Activated T-helper 2 cell treated with anti-CD3 and anti-CD28 coated beads, Interferon-gamma antibody, Interleukin-2, Interleukin-4, amounts not matched to agents 10 μg/mL and 5 μg/mL and 100 μg/mL, durations not matched to agents 14 hours and 24 hours and 36 hours (primary cell): ENCODE measurements around the gene COL11A1. TPM values are rescaled to one million over a fixed set of nuclear protein-coding genes. Genes with fewer than 3 reads are reported as not detected.
"Not testable (repeated sequence)": the region's sequence is repeated elsewhere in the genome, so short reads cannot be mapped to it uniquely, and the experiment has no call there.

Source experiments
- DNase-seq: peaks from one replicate; pipeline ENCODE4 v3.0.0; 2021; ENCODE audit warnings: low spot score
- H3K27ac Mint-ChIP-seq: one replicate; pipeline ENCODE4 v1.8.0; 2021; ENCODE audit warnings: mixed read lengths
- H3K27me3 Mint-ChIP-seq: one replicate; pipeline ENCODE4 v1.8.0; 2021; ENCODE audit warnings: low read depth, mixed read lengths
- H3K36me3 Mint-ChIP-seq: one replicate; pipeline ENCODE4 v1.8.0; 2021; ENCODE audit warnings: low read depth, mixed read lengths
- H3K4me1 Mint-ChIP-seq: one replicate; pipeline ENCODE4 v1.8.0; 2021; ENCODE audit warnings: low read depth, mixed read lengths
- H3K4me3 Mint-ChIP-seq: one replicate; pipeline ENCODE4 v1.8.0; 2021; ENCODE audit warnings: low read depth, mild to moderate bottlenecking, moderate library complexity, mixed read lengths
- H3K9me3 Mint-ChIP-seq: one replicate; pipeline ENCODE4 v1.8.0; 2021; ENCODE audit warnings: mixed read lengths
- intact Hi-C: fragments of 100-400 bp; cut with micrococcal nuclease; formaldehyde crosslinking; loops from one replicate; pipeline ENCODE4 v1.15.1; 2023
- total RNA-seq: library from RNA; stranded (reverse); gene quantifications from 2 replicates; pipeline ENCODE4 v1.2.3, GENCODE V29; 2022

The COL11A1 gene
- total RNA-seq, 1 donor from 2014 or later: not detected

DNA sequence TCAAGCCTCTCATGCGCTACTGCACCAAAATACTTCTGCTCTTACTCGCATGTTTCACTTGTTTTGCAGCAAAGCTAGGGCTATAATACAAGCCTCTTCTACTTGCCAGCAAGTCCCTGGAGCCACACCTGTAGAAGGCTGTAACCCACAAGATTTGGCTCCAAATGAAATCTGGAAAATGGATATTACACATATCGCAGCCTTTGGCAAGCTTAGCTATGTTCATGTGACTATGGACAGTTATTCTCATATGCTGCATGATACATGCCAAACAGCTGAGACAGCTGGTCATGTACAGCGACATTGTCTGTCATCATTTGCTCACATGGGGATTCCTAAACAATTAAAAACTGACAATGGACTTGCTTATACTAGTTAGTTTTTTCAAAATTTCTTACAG is 270.3 kb downstream of the COL11A1 start:
- H3K36me3 Mint-ChIP-seq: no peaks in the 10 kb centered on the region
- intact Hi-C loops: no loop called here
- no peak for DNase-seq
- no peaks in the 10 kb centered on the region for H3K27me3 Mint-ChIP-seq
- no peak overlapping the region for H3K27ac Mint-ChIP-seq
- peaks cover 4% of the 10 kb centered on the region for H3K9me3 Mint-ChIP-seq
- H3K4me3 Mint-ChIP-seq: no peak overlapping the region
- H3K4me1 Mint-ChIP-seq: no peaks in the 10 kb centered on the region

DNA sequence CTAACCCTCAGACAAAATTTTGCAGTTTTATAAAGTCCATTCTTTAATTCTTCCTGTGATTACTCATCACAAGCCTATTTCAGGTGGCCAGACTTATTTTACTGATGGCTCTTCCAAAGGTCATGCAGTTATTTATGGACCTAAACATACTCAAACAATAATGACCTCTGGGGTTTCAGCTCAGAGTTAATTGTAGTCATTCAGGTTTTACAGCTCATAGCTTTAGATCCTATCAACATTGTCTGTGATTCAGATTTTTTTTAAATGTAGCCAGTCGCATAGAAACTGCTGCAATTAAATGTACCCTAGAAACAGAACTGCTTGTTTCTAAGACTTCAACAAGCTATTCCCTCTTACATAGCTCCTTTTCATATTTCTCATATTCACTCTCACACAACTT is 270.8 kb downstream of the COL11A1 start:
- no peaks in the 10 kb centered on the region for H3K36me3 Mint-ChIP-seq
- H3K9me3 Mint-ChIP-seq: peaks cover 7% of the 10 kb centered on the region
- intact Hi-C loops: no loop called here
- H3K27ac Mint-ChIP-seq: no peak overlapping the region
- H3K4me3 Mint-ChIP-seq: no peak overlapping the region
- DNase-seq: no peak
- H3K4me1 Mint-ChIP-seq: no peaks in the 10 kb centered on the region
- no peaks in the 10 kb centered on the region for H3K27me3 Mint-ChIP-seq

DNA sequence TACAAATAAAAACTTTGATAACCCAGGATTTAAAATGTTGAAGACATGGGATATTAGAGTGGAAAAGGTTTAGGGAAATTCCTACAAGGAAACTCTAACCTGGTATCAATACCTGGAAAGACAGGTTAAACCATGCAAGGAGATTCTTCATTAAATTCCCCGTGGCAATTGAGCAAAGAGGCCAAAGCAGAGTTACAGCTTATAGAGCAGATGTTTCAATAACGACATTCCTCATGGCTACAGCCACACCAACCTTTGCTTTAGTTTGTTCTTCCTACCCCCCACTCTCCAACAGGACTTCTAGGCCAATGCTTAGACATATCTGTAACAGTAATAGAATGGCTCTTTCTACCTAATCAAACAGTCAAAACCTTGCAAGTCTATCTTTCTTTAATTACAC is 271.3 kb downstream of the COL11A1 start:
- no peaks in the 10 kb centered on the region for H3K27me3 Mint-ChIP-seq
- intact Hi-C loops: no loop called here
- no peak overlapping the region for H3K27ac Mint-ChIP-seq
- no peak overlapping the region for H3K4me3 Mint-ChIP-seq
- peaks cover 7% of the 10 kb centered on the region for H3K9me3 Mint-ChIP-seq
- no peaks in the 10 kb centered on the region for H3K36me3 Mint-ChIP-seq
- H3K4me1 Mint-ChIP-seq: no peaks in the 10 kb centered on the region
- DNase-seq: no peak

DNA sequence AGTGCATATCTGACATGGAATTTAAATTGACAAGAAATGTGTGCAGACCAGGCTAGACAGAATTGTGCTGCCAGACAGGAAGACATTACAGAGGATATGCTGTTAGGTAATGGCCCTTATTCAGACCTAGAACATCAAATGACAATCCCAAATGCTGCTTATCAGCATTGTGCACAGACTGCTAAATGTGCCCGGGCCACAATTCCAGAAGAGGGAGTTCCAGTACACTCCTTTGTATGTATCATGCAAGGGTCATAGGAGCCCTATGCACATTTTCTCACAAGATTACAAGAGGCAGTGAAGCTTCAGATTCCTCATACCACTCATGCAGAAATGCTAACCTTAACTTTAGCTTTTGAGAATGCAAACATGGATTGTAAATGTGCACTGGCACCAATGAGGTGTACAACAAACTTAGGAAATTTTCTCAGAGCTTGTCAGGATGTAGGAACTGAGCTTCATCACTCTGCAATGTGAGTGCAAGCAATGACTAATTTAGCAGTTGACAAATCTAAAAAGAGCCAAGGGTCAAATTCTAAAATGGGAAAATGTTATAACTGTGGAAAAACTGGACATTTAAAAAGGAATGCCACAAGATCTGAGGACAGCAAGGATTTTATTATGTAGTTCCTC is 273.5 kb downstream of the COL11A1 start:
- no peaks in the 10 kb centered on the region for H3K36me3 Mint-ChIP-seq
- H3K4me1 Mint-ChIP-seq: no peaks in the 10 kb centered on the region
- H3K4me3 Mint-ChIP-seq: no peak overlapping the region
- no peak for DNase-seq
- H3K9me3 Mint-ChIP-seq: peaks cover 14% of the 10 kb centered on the region
- intact Hi-C loops: no loop called here
- no peak overlapping the region for H3K27ac Mint-ChIP-seq
- H3K27me3 Mint-ChIP-seq: no peaks in the 10 kb centered on the region

DNA sequence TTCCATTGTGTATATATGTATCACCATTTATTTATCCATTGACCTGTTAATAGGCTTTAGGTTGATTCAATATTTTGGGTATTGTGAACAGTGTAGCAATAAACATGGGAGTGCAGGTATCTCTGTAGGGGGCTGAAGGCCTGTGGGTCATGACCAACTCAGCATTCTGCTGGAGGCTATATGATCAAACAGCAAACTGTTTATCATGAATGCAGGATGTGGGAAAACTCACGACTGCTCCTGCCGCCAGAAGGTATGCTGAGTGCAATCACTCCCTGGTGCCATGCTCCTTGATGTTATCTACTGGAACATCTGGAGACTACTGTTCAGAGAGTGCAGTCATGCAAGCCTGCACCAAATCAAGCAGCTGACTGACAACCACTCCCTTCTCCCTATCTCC is 275.2 kb downstream of the COL11A1 start:
- no peak overlapping the region for H3K27ac Mint-ChIP-seq
- intact Hi-C loops: no loop called here
- H3K4me1 Mint-ChIP-seq: no peaks in the 10 kb centered on the region
- no peaks in the 10 kb centered on the region for H3K27me3 Mint-ChIP-seq
- peaks cover 22% of the 10 kb centered on the region for H3K9me3 Mint-ChIP-seq
- no peak overlapping the region for H3K4me3 Mint-ChIP-seq
- DNase-seq: no peak
- no peaks in the 10 kb centered on the region for H3K36me3 Mint-ChIP-seq

DNA sequence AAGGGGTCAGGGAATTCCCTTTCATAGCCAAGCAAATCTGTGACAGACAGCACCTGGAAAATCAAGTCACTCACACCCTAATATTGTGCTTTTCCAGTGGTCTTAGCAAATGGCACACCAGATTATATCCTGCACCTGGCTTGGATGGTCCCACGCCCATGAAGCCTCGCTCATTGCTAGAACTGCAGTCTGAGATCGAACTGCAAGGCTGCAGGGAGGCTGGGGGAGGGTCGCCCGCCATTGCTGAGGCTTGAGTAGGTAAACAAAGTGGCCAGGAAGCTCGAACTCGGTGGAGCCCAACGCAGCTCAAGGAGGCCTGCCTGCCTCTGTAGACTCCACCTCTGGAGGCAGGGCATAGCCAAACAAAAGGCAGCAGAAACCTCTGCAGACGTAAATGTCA is 281.6 kb downstream of the COL11A1 start:
- DNase-seq, H3K27ac Mint-ChIP-seq, H3K4me1 Mint-ChIP-seq, H3K4me3 Mint-ChIP-seq, H3K36me3 Mint-ChIP-seq, intact Hi-C loops, H3K27me3 Mint-ChIP-seq: not testable (repeated sequence)
- peaks cover 28% of the 10 kb centered on the region for H3K9me3 Mint-ChIP-seq
